Sciatic nerve (tissue), 2 donors: Measurements from ENCODE around the gene POLR2E. TPM values are rescaled to one million over a fixed set of nuclear protein-coding genes. Genes with fewer than 3 reads are reported as not detected.
"Not testable (repeated sequence)": the region's sequence is repeated elsewhere in the genome, so short reads cannot be mapped to it uniquely, and the experiment has no call there.

Experiments
- ATAC-seq: fragments of 200-7000 bp; cut with Tn5 transposase; one replicate; pipeline ENCODE4 v1.9.1; 2020; ENCODE audit warnings: mild to moderate bottlenecking, moderate library complexity
- DNase-seq: peaks from one replicate; pipeline ENCODE4 v3.0.0-alpha.2; 2020; ENCODE audit warnings: low spot score
- intact Hi-C: fragments of 100-400 bp; cut with DNase I; formaldehyde crosslinking; loops from one replicate; pipeline ENCODE4 v1.14.2; 2022
- total RNA-seq: library from RNA; stranded (reverse); fragmentation: NEBNext Ultra II Directional; extraction: Animal tissue kit (Norgen Biotek cat#: 25700); gene quantifications from one replicate; pipeline ENCODE4 v1.2.1, GENCODE V29; 2021
- donor health status: DM: no; HTN: no; CAD: no.
- donor health status: DM: no; HTN: no; CAD: no.

POLR2E gene
- total RNA-seq, 1 donor from 2014 or later: 99.8 TPM

DNA sequence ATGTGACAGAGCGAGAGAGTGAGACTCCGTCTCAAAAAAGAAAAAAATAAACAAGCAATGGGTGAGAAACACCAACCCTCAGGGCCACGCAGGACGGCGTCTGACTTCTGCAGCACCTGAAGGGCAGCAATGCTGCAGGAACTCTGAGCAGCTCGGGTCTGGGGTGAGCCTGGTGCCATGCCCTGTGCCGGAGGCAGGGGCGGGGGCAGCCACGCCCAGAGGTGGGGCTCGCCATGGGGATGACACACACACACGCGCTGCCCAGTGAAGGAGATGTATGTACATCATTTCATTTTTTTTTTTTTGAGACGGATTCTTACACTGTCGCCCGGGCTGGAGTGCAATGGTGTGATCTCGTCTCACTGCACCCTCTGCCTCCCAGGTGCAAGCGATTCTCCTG is 32.9 kb upstream of the POLR2E start:
- intact Hi-C loops: no loop called here
- ATAC-seq (no peak), DNase-seq (no peak)

DNA sequence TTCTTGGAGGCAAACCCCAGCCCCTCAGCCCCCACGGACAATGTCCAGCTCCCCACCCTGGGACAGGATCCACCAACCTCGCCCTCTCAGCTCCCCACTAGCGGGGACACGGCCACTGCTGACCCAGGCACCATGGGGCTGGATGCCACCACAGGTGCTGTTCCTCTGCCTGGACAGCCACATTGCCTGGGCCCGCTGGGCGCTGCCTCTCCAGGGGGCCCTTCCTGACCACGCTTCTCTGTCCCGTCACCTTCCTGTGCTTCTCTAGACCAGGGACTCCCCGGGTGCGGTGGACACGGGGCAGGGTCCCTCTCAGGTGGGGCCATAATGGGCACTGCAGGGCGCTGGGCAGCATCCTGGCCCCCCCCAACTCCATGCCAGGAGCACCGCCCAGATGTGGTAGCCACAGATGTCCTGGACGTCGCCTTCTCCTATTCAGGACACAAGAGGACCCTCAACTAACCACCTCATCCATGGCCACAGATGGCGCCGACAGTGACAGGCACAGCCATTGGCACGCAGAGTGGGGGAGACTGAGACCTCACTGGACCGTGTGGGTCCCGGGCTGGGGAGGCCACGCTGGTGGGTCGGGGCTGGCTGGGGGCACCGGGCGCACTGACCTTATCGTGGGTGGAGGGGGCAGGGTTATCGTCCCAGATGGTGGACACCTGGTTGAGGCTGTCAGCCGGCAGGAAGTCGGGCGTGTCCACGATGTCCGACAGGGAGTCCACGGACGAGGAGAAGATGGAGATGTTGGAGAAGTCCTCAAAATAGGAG is 32.0 kb upstream of the POLR2E start:
- intact Hi-C loops: no loop called here
- ATAC-seq (no peak), DNase-seq (no peak)

DNA sequence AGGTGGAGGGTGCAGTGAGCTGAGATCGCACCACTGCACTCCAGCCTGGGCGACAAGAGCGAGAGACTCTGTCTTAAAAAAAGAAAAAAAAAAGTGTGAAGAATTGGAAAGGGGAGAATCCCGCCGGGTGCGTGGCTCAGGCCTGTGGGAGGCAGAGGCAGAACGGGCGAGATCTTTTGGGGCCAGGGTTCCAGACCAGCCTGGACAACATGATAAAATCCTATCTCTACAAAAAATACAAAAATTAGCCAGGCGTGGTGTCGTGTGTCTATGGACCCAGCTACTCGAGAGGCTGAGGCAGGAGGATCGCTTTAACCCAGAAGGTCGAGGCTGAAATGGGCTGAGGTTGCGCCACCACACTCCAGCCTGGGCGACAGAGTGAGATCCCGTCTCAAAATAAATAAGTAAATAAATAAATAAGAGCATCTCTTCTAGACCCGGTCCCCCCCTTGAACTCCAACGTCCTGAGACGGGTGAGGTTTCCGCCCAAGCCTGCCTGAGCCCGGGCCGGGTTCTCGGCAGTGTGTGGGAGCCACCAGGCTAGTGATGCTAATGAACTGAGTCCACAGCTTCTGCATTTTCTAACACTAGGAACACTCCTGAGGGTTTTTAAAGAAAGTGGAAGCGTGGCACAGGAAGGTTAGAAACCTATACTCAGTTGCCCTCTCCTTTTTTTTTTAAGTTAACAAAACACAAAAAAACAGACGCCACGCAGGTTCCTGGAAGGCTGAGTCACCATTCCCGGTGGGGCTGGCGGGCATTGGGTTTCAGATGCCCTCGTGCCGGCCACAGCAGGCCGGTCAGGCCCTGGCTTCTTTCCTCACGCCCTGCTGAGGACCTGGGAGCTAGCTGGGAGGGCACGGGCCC is 30.7 kb upstream of the POLR2E start:
- ATAC-seq (no peak), DNase-seq (no peak)
- intact Hi-C loops: no loop called here

DNA sequence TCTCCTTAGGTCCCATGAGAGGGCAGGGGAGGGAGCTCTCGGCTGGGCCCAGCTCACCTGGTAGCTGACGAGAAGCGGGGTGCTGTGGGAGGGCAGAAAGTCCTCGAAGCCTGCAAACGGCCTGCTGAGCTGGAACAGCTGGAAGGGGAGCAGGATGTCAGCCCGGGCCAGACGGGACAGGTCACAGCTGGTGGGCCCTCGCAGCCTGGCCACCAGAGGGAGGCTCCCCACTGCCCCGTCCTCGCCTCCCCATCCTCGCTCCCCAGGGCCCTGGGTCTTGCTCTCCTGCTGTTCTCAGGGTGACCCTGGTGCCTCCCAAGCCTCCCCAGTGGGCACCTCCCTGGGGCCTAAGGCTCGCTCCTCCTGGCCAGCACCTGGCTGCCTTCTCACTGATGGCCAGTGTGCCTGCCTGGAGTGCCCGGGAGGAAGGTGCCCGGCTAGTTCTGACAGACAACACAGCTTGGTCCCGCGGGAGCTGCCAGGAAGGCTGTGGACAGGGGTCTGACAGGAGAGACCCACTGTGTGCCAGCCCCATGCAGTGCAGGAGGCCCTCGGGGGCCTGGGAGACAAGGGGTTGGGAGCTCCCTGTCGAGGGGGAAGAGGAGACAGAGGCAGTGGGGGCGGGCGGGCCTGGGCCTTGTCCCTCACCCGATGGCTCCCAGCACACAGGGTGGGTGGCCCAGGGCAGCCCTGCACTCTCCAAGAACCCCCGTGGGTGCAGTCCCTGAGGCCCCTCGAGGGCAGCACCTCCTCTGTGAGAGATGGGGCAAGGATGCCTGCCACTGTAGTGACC is 28.9 kb upstream of the POLR2E start:
- DNase-seq: no peak

DNA sequence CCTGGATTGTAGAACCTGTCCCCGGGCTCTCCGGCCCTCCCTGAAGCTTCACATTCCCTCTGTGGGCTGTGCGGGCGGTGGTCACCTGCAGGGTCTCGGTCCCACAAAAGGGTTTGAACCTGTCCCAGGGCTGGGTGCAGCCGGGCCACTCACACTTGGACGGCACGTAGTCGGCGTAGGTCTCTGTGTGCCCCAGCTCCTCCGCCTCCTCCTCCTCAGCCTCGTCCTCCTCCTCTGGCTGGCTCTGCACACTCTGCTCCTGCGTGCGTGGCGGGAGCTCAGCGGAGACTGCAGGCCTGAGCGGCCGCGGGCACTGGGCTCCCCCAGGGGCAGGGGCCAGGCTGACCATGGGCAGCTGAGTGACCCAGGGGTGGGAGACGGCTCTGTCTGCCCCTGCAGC is 28.2 kb upstream of the POLR2E start:
- no peak for DNase-seq

More for the DNA sequence above, 28.9 kb upstream of the POLR2E start:
- intact Hi-C loops: loop anchor here (5.0 kb wide), 1 partner anchor 58 kb away; no protein-coding TSS in a partner anchor
- no peak for ATAC-seq

DNA sequence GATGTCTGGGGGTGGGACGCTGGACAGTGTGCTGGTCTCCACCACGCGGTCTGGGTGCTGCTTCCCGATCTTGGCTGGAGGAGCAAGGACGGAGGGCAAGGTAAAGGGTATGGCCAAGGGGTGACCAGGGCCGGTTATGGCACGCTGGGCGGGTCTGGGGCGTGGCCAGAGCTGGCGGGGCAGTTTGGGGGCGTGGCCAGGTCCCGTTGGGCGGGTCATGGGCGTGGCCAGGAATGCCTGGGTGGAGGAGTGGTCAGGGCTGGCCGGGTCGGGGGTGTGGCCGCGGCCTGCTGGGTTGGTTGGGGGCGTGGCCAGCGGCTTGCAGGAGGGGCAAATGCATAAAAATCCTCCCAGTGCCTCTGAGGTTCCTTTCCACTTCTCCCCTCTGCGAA is 27.8 kb upstream of the POLR2E start:
- intact Hi-C loops: loop anchor here (5.0 kb wide), 1 partner anchor 59 kb away; no protein-coding TSS in a partner anchor

More for the DNA sequence above, 28.2 kb upstream of the POLR2E start:
- no peak for ATAC-seq
- intact Hi-C loops: loop anchor here (5.0 kb wide), 1 partner anchor 59 kb away; no protein-coding TSS in a partner anchor

DNA sequence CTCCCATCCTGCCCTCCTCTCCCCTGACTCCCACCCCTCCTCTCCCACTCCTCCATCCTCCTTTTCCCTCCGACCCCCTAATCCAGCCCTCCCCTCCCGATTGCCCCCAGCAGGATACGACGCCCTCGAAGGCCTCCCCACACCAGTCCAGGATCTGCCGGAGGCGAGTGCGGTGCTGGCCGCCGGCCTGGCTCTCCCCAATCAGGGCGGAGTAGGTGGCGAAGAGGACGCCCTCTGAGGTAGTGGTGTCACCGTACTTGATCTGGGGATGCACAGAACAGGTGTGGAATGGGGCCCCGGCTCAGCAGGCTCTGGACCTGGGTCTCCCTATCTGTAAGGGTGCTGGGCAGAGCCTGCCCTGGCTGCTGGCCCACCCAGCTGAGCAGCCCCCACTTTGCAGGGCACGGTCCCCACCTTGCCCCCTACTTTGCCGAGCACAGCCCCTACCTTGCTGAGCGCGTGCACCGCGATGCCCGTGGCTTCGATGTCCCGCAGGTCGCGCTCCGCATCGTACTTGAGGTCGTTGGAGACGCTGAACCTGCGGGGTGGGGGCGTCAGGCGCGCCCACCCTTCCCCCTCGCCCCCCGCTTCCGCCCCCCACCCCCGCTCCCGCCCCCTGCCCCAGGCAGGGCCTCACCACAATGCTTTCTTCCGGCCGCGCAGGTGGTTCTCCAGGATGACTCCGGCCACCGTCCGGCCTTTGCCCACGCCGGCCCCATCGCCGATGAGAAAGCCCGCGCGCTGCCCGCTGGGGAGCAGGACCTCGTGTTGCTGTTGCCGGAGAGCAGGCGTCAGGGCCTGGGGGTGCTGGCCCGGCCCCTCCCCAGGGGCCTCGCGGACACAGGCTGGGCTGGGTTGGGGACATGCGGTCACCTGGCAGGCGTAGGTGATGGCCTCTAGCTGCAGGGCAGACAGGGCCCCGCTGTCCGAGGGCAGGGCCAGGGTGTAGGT is 27.1 kb upstream of the POLR2E start:
- intact Hi-C loops: loop anchor here (5.0 kb wide), 1 partner anchor 60 kb away; no protein-coding TSS in a partner anchor
- ATAC-seq (no peak), DNase-seq (no peak)

More for the DNA sequence above, 27.8 kb upstream of the POLR2E start:
- DNase-seq (peak; percentile 83), ATAC-seq (peak; percentile 64)

DNA sequence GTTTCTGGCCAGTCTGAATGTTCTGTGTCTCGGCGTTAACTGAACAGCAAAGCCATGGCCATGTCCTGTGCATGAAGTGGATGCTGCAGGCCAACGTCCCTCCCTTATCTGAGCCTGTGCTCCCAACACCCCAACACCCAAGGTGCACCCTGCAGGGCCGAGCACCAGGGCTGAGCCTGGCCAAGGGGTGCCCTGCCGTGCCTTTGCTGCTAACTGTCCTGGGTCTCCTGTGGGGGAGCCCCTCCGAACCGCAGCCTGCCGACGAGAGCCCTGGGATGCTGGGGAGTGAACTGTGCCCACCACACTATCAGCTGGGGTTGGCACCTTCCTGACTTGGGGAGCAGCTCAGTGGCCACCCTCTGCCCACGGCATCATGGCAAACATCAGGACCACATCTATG is 26.2 kb upstream of the POLR2E start:
- intact Hi-C loops: loop anchor here (5.0 kb wide), 1 partner anchor 61 kb away; no protein-coding TSS in a partner anchor
- DNase-seq (no peak), ATAC-seq (no peak)

DNA sequence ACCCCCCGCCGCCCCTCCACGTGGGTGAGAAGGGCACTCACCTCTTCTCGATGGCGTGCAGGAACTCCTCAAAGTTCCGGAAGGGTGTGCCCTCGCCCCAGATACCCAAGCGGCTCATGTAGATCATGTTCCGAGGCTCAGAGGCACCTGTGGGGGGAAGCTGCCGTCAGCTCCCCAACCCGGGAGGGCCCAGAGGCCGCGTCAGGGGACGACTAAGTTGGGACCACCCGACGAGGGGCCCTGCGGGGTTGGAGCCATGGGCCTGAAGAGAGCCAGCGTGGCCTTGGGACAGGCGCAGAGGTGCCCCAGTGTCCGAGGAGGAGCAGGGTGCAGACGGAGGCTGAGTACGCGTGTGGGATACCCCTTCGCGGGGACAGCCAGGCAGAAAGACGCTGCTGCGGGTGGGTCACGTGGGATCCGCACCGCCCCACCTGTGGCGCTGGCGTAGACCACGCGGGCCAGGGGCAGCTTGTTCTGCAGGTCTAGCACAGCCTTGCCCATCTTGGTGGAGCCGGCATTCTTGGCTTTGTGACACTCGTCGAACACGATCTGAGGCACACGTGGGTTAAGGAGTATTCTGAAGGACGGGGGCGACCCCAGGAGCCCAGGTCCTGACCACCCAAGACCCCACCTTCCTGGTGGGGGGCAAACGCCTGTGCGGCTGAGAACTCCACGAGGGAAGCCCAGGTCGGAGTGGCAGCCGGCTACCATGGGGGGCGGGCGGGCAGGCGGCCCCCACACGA is 24.5 kb upstream of the POLR2E start:
- no peak for ATAC-seq
- intact Hi-C loops: loop anchor here (5.0 kb wide), 1 partner anchor 63 kb away; no protein-coding TSS in a partner anchor
- DNase-seq: no peak

DNA sequence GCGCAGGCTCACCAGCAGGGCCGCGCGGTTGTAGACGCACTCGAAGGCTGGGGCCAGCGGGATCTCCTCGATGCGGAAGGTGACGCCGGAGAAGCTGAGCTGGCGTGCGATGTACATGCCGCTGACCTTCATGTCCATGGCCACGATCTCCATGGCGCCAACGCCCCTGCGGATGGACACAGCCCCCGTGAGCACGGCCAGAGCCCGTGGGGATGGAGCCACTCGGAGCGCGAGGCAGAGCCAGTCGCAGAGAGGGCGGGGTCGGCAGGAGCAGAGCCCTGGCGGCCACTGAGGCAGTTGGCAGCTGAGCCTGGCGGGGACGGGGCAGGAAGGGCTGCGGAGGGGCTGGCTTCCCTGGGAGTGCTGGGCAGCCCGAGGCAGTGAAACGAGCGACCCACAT is 23.8 kb upstream of the POLR2E start:
- DNase-seq (no peak), ATAC-seq (no peak)
- intact Hi-C loops: no loop called here

DNA sequence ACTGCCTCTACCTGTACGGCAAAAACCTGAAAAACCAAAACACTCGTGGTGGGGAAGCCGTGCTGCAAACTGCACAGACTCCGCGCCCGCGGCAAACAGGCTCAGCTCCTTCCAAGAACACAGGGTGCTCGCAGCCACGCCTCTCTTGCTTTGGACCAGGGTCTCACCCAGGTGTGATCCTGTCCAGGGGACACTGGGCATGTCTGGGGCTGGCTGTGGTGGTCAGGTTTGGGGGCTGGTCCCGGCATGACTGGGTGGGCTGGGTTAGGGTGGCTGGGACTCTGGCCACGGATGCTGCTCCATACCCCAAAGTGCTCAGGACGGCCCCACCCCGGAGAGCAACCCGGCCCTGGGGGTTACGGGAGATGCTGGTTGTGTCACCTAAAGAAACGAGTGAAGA is 22.5 kb upstream of the POLR2E start:
- intact Hi-C loops: no loop called here
- no peak for ATAC-seq
- no peak for DNase-seq

DNA sequence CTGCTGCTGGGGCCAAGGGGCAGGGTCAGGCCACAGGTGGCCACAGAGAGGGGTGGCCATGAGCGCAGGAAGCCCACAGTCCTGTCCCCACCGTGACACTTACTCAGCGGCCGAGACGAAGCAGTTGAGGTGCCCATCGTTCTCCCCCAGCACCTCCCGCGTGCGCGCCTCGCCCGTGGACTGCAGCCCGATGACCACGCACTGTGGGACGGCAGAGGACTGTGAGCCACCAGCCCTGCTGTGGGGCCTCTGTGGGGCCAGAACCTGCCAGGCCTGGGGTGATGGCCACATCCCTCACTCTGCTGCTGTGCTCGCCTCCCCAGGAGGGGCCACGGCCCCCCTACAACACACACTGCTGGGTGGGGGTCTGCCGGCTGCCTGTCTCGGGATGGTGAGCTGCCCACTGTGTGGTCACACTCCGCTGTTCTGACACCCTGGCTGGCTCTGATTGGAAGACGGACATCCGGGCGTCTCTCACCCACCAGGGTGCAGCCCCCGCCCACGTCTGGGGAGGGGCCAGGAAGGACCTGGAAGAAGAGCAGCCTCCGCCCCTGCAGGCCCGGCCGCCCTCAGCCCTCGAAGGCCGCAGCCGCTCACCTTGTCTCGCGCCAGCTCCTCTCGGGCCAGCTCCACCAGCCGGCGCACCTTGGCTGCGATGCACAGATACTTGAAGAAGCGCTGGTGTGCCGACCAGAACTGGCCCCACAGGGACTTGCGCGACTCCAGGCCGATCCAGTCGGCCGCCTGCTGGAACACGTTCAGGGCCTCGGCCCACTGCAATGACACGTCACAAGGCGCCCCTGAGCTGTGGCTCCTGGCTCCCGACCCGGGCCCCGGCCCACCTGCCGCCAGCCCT is 21.8 kb upstream of the POLR2E start:
- DNase-seq (no peak), ATAC-seq (no peak)
- intact Hi-C loops: no loop called here

DNA sequence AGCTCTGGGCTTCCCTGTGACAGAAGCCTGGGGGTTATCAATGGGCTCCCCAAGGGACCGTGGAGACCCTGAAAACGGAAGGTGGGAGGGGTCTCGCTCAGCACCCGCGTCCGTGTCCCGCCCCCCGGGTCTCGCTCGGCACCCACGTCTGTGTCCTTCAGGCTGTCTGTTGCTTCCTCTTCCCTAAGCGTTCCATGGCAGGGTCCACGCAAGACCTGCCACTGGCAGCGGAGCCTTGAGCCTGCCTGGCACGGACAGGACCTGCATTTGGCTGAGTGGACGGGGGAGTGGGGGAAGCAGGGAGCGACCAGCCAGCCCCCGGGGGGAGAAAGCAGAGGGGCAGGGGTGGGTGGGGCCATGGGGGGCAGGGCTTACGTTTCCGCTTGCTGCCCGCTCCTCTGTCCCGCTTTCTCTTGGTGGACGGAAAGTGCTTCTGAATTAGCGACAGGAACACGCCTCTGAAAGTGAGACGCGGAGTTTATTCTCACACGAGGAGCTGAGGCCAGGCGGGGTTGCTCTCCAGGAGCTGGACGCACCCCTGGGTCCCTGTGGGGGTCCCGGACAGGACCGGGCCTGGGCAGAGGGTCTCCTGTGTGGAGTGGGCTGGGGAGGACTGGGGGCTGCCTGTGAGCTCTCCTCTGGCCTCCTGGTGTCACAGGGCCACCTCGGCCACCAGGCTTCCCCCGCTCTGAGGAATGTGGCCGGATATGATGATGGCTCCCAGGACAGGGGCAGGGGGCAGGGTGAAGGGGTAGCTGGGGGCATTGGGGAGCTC is 20.7 kb upstream of the POLR2E start:
- DNase-seq (no peak), ATAC-seq (no peak)
- intact Hi-C loops: no loop called here

DNA sequence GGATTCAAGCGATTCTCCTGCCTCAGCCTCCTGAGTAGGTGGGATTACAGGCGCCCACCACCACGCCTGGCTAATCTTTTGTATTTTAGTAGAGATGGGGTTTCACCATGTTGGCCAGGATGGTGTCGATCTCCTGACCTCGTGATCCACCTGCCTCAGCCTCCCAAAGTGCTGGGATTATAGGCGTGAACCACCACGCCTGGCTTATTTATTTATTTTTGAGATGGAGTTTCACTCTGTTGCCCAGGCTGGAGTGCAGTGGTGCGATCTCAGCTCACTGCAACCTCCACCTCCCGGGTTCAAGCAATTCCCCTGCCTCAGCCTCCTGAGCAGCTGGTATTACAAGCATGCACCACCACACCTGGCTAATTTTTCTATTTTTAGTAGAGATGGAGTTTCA is 19.6 kb upstream of the POLR2E start:
- not testable (repeated sequence) for DNase-seq, ATAC-seq
- intact Hi-C loops: loop anchor here (5.0 kb wide), 1 partner anchor 78 kb away; no protein-coding TSS in a partner anchor

DNA sequence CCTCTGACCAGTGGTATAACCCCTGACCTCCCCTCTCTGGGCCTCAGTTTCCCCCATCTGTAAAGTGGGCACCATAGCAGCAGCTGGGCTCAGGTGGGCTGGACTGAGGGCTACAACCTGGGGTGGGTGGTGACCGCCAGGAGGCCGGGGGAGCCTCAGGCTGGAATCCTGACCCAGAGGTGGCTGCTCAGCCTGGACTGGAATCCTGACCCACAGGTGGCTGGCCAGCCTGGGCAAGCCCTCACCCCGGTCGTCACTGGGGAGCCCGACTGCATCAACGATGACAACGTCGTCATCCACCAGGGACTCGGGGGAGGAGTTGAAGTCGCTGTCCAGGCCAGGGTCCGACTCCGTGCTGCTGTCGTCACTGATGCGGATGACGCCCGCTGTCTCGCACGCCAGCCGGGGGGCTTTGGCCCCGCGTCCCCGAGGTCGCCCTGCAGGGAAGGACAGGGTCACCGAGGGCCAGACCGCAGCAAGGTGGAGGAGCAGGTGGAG is 18.9 kb upstream of the POLR2E start:
- intact Hi-C loops: loop anchor here (5.0 kb wide), 1 partner anchor 78 kb away; no protein-coding TSS in a partner anchor
- DNase-seq (no peak), ATAC-seq (no peak)
